Dermis microvascular lymphatic vessel endothelial cell (primary cell): ENCODE measurements around the gene BOLL. TPM values are rescaled to one million over a fixed set of nuclear protein-coding genes. Genes with fewer than 3 reads are reported as not detected.
"Not testable (repeated sequence)": the region's sequence is repeated elsewhere in the genome, so short reads cannot be mapped to it uniquely, and the experiment has no call there.

Source experiments
- DNase-seq, 2 donors: peaks; one replicate each; pipeline versions ENCODE4 v3.0.0 to v3.0.0-alpha.2; 2010; ENCODE audit warnings: low read depth in 2 of 2
- total RNA-seq: library from RNA; depleted of rRNA; stranded (reverse); fragments of >200 nt; gene quantifications from 2 replicates; pipeline ENCODE4 v1.2.1, GENCODE V29; 2014

Gene BOLL
- not detected in 2 replicates for total RNA-seq

- no peak for DNase-seq
These were observed at the start of gene BOLL for GRCh38 chr2:197784956-197785941. TSS of gene BOLL (minus strand) at chr2:197785319. CDS start at chr2:197781850, 3,469 bp downstream.

- not testable (repeated sequence) for DNase-seq
These were observed 49.7 kb upstream of the BOLL start for GRCh38 chr2:197834771-197835170.

- peak; percentile 62 to 83 for DNase-seq
These were observed 43.5 kb upstream of the BOLL start for GRCh38 chr2:197828464-197829135.

- DNase-seq, result peak in 1 of 2 donors; percentile 78
These were observed 42.5 kb upstream of the BOLL start for GRCh38 chr2:197827618-197828017.

- no peak for DNase-seq
These were observed 37.2 kb upstream of the BOLL start for GRCh38 chr2:197822333-197822732.

- no peak for DNase-seq
These were observed 36.6 kb upstream of the BOLL start for GRCh38 chr2:197821550-197822289.

- DNase-seq, result no peak
These were observed 29.4 kb upstream of the BOLL start for GRCh38 chr2:197814526-197814925.

GRCh38 chr2:197813093-197813787 lies 28.1 kb upstream of the BOLL start:
- DNase-seq, result peak in 1 of 2 donors; percentile 29

GRCh38 chr2:197810491-197810890 lies 25.4 kb upstream of the BOLL start:
- DNase-seq, result no peak

- no peak for DNase-seq
These were observed 24.9 kb upstream of the BOLL start for GRCh38 chr2:197810016-197810415.

GRCh38 chr2:197809064-197809463 lies 23.9 kb upstream of the BOLL start:
- DNase-seq, result no peak

- DNase-seq, result no peak
These were observed 20.9 kb upstream of the BOLL start for GRCh38 chr2:197805715-197806633.

GRCh38 chr2:197804758-197805714 lies 19.9 kb upstream of the BOLL start:
- peak in 1 of 2 donors; percentile 14 for DNase-seq

- peak; percentile 43 to 85 for DNase-seq
These were observed 19.1 kb upstream of the BOLL start, which contains the start of gene PLCL1 for GRCh38 chr2:197804049-197804757. TSS of gene PLCL1 (plus strand) at chr2:197804593.

GRCh38 chr2:197803033-197803444 lies 17.9 kb upstream of the BOLL start:
- DNase-seq, result peak; percentile 32 to 57

- DNase-seq, result no peak
These were observed 15.9 kb upstream of the BOLL start for GRCh38 chr2:197801033-197801432.

GRCh38 chr2:197800091-197800490 lies 15.0 kb upstream of the BOLL start:
- DNase-seq, result no peak

- no peak for DNase-seq
These were observed 13.9 kb upstream of the BOLL start for GRCh38 chr2:197799068-197799467.
